ENCODE measurements around the gene SEL1L3.
"Not testable (repeated sequence)": the region's sequence is repeated elsewhere in the genome, so short reads cannot be mapped to it uniquely, and the experiment has no call there.

Gene SEL1L3

DNA sequence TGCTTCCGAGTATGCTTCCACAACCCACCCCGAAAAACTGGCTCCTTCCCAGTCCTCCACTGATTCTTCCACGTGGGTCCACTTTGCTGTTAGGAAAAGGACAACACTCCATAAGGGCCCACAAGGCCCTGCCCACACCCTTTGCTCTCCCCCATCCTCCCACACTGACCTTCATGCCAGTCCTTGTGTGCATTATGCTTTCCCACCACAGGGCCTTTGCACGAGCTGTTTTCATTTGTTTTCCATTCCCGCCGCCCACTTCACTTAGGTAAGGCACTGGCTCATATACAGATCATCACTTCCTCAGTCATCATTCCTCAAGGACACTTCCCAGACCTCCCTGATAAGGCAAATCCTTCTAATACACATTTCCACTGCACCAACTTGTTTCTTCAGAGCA lies 16.8 kb upstream of the SEL1L3 start:
- DNase-seq = no peak

DNA sequence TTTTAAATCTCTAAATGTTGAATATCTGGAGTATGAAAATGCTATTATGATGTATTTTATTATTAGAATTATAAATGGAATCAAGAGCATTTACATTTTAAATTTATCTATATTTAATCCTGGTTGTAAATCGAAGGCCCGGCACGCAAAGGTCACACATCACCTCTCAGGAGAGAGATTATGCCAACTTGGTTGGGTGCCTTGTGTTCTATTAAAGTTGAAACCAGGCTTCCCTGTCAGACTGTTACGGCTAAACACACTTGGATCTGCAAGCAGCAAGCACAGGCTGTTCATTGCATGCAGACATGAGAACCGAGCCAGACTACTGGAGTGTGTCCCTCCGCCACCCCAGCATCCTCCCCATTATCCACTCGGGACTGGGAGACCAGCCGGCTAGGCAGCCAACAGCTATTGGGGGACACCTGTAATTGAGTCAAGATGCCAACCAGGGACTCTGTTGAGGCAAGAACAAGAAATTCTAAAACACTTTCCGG lies 16.4 kb upstream of the SEL1L3 start:
- DNase-seq = no peak

DNA sequence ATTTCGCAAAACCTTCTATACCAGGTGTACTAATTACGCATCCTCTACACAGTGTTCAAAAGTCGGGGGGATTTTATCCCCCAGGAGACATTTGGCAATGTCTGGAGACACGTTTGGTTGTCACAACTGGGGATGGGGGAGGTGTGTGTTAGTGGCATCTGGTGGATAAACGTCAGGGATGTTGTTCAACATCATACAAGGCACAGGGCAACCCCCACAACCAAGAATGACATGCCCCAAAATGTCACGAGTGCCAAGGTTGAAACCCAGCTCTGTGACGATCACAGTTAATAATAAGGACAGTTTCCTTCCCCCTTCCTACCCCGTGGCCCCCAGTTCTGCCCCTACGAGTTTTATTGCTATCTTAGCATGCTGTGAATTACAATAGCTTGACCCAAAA lies 15.9 kb upstream of the SEL1L3 start:
- no peak for DNase-seq

DNA sequence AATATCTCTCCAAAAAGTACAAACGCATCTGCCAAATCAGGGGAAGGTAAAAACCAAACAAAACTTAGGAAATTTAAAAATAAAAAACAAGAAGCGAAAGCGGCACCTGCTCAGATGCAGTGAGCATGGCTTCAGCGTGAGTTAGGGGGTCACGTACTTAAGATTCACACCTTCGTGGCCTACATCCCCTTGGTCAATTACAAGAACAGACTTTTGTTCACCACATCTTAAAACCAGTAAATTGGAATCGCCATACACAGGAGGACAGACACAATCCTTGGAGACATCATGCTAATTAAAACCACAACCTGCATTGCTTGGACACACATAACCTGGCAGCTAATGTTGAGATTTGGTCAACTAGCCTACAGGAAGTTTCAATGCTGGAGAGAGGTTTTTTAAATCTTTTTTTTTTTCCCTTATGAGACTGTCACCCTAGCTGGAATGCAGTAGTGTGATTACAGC lies 12.5 kb upstream of the SEL1L3 start:
- DNase-seq = no peak

DNA sequence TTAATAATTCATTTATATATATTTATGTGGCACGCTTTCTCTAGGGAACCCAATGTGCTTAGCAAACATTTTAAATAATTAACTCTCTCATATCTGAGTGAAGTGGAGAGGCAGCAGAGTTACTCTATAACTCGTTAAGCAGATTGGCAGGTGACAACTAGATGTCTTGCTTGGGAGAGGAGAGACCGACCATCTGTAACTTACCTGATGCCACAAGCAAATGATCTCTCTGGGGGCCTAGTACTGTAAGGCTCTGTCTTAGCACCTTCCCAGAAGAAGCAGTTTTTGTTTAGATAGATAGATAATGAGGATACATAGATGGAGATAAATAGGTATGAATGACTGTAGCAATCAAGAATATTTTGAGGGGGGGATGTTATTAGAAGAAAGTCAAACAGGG lies 11.9 kb upstream of the SEL1L3 start:
- no peak for DNase-seq

DNA sequence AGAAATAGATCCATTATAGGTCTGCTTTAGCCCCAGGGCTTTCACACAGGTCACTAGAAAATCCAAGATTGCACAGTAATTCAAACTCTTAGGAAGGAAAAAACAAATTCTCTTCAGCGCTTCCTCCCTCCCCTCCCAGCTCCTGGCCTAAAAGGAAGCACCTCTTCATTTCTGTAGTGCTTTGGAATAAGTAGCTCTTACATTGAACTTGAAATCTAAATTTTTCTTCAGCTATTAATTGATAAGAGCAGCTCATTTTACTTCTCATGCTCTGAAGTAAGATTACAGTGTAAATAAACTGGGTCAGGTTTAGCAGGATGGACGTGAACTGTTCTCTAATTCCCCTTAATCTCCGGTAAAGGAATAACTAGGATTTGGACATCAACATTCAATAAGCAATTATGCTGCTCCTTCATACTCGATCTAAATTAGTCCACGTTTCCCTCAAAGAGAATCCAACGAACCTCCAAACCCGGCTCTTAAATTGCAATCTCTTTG lies 10.9 kb upstream of the SEL1L3 start:
- DNase-seq = no peak

DNA sequence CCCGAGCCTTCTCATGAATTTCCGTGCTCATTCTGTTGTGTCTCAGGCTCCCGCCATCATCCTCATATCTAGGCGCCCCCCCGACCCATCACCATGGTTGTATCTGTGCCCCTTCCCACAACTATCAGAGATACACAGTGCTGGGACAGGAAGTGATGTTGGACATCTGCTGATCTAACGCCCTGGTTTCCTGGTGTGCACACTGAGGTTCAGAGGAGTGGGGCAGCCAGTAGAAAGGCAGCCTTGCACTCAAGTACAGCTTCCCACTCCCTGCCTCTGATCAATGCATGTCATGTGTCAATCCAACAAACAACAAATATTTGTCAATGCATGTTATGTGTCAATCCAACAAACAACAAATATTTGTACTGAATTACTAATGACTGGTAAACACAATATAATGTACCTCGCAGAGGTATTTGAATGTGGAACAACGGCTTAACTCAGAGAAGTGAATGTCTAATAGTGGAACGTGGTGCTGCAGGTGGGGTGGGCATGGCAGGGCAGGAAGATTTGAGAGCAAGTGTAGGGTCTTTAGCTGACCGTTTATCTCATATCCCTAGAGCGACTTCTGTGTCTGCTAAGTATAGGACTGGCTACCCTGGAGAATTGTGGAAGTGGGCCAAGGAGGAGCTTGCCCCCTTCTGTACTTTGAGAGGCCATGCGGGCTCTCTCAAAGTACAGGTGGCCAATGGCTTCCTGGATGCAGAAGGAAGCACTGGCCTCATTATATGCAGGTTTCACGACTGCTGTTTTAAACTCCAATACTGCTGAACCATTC lies 10.3 kb upstream of the SEL1L3 start:
- no peak for DNase-seq

DNA sequence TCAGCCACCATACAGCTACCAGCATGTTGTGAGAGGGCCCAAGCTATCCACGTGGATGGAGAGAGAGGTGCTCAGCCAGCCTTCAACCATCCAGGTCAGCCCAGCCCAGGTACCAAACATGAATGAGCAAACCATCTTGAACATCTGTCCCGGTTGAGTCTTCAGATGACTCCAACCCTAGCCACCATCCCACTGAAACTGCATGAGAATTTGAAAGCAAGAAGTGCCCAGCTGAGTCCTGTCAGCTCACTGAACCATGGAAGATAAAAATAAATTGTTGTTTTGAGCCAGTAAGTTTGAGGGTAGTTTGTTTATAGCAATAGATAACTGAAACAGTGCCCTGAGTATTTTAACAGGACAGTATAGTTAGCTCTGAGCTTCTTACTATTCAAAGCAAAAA lies 7.3 kb upstream of the SEL1L3 start:
- no peak for DNase-seq

DNA sequence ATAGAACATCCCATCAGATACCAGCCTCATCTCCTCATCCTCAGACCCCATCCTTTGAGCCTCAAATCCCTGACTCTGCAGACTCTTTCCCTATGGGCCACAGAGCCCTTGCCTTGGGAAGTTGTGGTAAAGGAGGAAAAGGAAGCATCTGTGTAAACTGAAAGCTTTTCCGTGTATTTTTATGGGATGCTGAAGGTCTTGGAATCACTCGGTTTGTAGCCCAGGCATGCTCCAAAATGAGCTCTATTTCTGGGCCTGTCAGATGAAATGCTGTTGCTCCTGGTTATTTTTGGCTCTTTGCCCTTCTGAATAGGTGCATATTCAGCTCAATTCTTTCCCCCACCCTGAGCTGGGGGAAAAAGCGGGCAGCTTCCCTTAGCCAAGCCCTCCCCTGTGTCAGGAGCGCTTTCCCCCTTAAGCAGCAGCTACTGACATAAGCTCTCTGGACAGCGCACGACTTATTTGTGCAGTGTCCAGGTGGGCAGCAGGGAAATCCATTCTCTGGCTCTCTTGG lies 5.0 kb upstream of the SEL1L3 start:
- DNase-seq = no peak

DNA sequence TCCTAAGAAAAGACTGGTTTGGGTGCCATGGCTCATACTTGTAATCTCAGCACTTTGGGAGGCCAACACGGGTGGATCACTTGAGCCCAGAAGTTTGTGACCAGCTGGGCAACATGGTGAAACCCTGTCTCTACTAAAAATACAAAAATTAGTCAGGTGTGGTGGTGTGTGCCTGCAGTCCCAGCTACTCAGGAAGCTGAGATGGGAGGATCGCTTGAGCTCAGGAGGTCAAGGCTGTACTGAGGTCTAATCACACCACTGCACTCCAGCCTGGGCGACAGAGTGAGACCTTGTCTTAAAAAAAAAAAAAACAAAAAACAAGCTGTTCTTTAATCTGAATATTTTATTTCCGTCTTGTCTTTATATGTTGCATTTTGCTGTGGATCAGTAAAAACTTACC lies 3.6 kb upstream of the SEL1L3 start:
- not testable (repeated sequence) for DNase-seq

DNA sequence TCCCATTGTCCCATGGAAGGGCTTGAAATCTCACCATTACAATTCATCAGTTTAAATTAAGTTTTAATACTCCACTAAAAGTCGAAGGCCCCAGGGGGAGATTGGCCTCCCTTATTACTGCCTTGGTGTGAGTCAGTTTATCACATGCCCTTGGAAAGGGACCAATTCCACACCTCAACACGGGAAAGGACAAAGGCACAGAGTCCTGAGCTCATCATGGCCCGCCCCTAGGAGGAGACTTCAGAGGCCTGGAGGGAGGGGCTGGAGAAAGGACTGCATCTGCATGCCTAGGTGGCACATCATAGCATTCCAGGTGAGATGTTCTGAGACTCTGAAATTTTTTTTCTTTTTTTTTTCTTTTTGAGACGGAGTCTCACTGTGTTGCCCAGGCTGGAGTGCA lies 2.8 kb upstream of the SEL1L3 start:
- no peak for DNase-seq

DNA sequence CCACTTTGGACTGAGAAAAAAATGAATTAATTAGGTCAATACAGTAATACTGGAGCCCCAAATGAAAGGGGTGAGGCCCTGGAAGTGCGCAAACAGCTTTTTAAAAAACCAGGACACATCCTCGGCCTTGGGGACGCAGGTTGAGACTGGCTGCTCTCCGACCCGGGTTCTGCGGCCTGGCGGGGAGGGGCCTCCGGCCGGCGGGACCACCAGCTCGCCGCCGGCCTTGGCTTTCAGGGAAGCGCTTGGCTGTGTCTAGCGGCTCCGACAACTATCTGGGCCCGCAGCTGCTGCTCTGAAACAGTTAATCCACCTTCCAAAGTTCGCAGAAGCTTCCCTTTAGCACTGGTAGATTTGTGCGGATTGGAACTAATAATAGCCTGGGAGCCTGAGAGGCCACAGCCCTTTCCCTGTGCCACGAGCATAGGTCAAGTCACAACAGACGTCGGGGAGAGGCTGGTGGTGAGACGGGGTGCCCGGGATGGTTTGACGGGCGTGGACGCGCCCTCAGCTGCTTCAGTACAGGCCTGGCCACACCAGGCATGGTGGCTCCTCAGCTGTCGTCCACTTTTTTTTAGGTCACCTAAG lies 1.1 kb upstream of the SEL1L3 start:
- DNase-seq = no peak

DNA sequence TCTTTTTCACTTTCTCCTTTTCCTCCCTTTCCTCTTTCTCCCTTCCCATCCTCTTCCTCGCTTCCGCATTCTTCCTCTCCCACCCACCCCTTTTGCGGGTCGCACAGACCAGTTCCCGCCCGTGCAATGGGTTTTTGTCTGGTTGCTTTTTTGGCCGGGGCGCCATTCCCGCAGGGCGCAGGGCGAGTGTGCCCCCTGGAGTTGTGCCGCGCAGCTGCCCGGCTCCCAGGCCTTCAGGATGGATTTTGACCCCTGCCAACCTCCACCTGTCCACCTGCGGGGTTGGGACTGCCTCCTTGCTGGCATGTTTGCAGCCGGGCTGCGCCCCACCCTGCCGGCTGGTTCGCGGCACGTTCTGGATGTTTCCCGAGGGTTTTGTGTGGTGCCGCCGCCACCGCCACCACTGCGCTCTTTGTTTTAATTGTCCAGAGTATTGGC lies 578 bp upstream of the SEL1L3 start:
- no peak for DNase-seq

DNA sequence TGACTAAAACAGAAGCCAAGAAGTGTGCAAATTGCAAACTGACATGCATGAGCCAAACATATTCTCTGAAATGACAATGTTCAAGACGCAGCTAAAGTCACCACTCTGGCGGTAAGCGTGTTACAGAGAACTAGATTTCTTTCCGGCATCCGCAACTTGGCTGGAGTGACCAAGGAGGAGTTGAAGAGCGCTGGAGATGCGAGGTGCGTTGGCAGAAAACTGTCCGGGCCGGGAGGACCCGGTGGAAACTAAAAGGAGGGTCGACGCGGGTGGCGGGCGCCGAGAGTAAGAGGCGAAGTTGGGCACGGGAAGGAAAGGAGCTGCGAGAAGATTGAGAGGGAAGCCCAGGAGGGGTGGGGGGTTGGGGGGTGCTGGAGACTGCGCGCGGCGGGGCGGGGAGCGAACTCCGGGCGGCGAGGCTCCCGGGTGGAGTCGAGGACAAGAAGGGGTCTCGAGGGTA lies 807 bp downstream of the SEL1L3 start:
- no peak for DNase-seq

DNA sequence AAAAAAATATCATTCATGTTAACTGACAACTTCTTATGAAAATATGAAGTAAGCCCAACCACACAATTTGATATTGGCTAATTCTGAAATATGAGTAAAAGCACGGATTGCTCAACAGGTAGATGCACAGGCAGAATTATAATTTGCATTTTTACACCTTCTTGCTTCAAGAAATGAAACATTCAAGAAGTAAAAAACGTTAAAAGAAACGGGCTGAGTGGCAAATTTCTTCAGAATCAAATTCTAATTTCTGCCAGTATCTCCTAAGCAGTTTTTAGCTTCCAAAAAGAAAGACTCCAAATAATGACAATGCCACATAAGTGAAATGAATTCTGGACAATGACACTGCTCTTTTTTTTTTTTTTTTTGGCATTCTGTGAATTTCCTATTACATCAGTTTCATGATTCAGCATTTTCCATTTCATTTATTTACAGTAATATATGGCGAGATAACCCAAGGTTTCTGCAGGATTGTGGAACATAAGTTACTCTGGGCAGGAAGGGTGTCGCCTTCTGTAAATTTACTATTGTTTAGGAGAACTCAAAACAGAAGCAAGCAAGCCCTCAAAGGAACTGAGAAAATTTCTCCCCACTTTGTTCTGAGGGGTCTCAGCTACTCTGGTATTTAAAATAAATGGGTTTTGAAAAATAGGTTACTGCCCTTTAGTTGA lies 1.4 kb downstream of the SEL1L3 start:
- DNase-seq = no peak

DNA sequence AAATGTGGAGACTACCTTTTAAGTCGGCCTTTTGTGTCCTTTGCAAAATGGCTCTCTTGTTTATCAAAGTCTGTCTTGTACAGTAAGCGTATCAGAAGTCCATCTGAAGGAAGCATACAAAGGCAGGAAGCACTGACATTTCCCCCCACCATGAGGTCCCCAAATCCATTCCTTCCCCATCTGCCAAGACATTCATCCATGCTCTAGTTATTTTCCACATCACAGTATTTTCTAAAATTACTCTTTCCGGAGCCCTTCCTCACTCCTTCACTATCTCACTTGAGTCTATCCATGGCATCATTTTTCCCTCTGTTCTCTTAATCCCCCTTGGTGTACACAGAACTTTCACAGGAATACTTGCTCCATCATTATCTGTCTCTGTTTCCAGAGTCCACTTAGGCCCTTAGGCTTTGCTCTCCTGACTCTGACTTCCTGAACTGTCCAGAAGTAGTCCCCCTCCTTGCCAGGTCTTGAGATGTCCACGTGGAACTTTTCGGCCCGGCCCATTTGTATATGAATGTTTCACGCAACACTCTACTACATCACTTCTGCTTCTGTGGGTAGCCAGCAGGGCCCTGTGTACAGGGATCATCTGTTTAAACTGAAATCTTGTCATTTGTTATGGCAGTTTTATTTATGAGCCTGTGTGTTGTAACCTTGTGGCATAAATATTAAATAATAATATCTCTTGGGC lies 2.1 kb downstream of the SEL1L3 start:
- no peak for DNase-seq

DNA sequence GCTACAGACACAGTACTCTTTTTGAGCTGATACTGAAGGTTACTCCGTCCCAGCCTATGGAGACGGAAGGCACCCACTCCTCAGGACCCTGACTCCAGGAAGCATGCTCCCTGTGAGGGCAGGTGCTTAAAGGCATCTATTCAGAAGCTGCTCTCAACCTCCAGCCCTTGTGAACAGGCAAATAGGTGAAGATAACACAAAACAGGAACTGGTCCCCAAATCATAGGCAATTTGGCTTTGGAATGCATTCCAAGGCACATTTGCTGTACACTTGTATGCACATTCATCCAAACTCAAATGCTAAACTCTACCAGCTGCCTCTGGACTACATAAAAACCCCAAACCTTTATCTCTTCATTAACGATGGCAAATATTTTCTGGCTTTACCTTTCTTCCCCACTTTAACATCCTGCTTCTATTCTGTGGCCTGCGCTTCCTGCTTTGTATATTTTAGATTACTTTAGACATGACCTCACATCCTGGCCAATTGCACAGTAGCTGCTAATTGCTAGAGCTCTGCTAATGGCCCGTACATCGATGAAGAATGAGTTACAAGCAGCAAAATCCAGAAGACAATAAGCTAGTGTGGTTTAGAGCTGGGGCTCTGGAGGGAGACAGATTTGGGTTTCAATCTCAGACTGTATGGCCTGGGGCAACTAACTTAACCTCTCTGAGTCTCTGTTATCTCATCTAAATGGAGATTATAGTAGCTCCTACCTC lies 3.2 kb downstream of the SEL1L3 start:
- DNase-seq = no peak

DNA sequence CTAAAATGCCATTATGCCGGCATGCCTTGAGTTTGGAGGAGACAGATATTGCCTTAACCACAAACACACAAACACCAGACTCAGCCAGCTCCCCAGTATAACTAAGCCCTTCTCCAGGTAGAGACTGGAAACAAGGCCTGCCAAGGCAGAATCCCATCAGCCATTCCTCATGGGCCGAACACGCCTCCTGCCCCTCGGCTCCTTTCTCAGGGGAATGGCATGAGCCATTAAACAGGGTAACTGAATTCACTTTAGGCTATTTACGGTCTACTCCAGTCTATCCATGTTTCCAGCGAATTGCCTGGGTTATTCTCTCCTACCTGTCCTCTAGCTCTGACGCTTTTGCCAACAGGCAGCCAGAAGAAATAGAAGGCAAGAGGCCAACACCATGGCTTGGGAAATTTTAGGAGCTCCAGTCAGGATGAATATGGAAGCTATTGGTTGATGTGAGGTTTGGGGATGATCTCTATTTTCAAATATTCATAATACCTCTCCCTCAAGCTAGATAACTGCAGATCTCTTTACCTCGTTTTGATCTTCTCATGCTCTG lies 4.9 kb downstream of the SEL1L3 start:
- DNase-seq = no peak

DNA sequence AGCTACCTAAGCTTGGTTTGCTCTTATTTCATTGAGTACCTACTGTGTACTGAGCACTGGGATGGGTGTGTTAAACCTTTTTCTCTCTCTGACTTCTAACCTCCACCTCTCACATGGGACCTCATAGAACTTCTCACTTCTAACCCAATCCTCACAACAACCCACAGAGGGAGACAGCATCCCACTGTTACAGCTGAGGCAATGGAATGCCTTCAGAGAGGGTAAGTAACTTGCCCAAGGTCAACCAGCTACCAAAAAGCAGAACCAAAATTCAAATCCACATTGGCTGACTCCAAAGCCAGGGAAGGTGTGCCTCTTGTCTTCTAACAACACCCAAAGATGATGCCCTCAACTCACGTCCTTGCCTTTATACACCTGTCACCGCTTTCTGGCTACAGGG lies 5.4 kb downstream of the SEL1L3 start:
- DNase-seq = no peak

DNA sequence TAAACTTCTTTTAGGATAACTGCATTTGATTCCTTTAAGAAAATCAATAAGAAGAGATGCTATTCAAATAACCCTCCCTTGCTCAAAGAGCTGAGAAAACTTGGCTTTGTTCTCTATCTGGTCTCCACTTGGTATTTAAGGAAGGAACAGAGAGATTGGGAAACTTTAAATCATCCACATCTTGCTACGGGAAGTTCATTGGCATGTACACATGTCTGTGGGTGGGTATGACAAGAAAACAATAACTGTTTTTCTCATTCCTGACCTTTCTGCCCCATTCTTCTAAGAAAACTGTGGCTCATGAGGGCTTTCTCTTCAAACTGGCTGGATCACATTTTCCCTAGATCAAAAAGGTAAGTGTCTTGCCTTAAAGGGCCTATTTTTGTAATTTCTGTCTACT lies 6.0 kb downstream of the SEL1L3 start:
- DNase-seq = no peak

DNA sequence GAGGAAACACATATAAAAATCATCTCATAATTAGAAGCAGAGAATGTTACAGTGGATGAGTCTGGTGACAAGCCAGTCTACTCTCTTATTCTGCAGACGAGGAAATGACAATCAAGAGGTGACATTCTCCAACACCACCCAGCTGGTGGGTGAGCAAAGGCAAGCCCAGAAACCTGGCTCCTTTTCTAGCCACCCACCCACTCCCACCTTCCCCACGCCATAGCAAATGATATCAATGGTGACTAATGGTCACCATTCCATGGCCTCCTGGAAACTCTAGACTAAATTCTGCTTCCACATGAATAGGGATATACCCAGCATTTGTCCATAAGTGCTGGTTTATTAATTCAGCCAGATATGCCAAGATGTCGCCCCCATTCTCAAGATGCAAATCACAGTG lies 10.7 kb downstream of the SEL1L3 start:
- DNase-seq = no peak

DNA sequence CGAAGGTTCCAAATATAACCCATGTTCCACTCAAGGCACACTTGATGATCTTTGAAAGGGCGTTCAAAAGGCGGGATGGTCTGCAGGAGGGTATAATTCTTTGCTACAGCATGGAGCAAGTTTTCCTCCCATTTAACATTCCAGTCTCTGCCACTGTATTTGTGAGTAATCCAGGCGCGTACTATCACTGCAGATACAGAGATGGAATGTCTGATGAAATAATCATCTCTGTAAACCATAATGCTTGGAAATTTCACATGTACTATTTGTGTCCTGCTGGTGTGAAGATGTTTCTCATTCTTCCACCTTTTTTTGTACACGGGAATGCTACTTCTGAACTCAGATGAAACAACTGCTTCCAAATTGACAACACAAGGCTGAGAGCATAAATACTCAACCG lies 15.5 kb downstream of the SEL1L3 start:
- DNase-seq = no peak

Measured in activated T-cell treated with anti-CD3 and anti-CD28 coated beads for 4 hours (primary cell).